ENCODE results near the gene DDX3X.

GRCh38 chrX:41333003-41333743, 789 bp upstream of the DDX3X start:
- TF ChIP-seq CTCF (IDR thresholded peaks at IDR 0.05) (no peak), POLR2A (IDR thresholded peaks at IDR 0.05) (no peak)

Data from testis (tissue), 2 donors.